Glomerular visceral epithelial cell (primary cell): Measurements from ENCODE around the gene SLC6A16.
A peak's percentile ranks its signal among the peaks of the same experiment; 100 is the strongest.
"Not testable (repeated sequence)": the region's sequence is repeated elsewhere in the genome, so short reads cannot be mapped to it uniquely, and the experiment has no call there.

Source experiments
- DNase-seq: peaks from one replicate; pipeline ENCODE4 v3.0.0-alpha.2; 2016; ENCODE audit errors: extremely low spot score

SLC6A16 gene

GRCh38 chr19:49344505-49345423, 19.8 kb upstream of the SLC6A16 start:
- no peak for DNase-seq

- DNase-seq: no peak
These were observed 18.1 kb upstream of the SLC6A16 start for GRCh38 chr19:49343123-49343522.

GRCh38 chr19:49342291-49342721, 17.3 kb upstream of the SLC6A16 start:
- no peak for DNase-seq

- no peak for DNase-seq
These were observed 16.1 kb upstream of the SLC6A16 start for GRCh38 chr19:49340865-49341718.

- DNase-seq: no peak
These were observed 15.3 kb upstream of the SLC6A16 start for GRCh38 chr19:49340069-49340864.

GRCh38 chr19:49339301-49340068, 14.5 kb upstream of the SLC6A16 start:
- DNase-seq: no peak

GRCh38 chr19:49338691-49339300, 13.8 kb upstream of the SLC6A16 start:
- DNase-seq: no peak

- no peak for DNase-seq
These were observed 13.2 kb upstream of the SLC6A16 start for GRCh38 chr19:49338023-49338677.

- no peak for DNase-seq
These were observed 12.5 kb upstream of the SLC6A16 start for GRCh38 chr19:49337267-49338022.

- DNase-seq: no peak
These were observed 11.7 kb upstream of the SLC6A16 start for GRCh38 chr19:49336482-49337266.

GRCh38 chr19:49335784-49336481, 10.9 kb upstream of the SLC6A16 start:
- no peak for DNase-seq

GRCh38 chr19:49335071-49335783, 10.2 kb upstream of the SLC6A16 start, which contains the start of gene CD37:
CD37 (plus strand) TSS chr19:49335406; CDS start chr19:49335541, 135 bp downstream.
- DNase-seq: no peak

- DNase-seq: no peak
These were observed 8.9 kb upstream of the SLC6A16 start for GRCh38 chr19:49333811-49334288.

- no peak for DNase-seq
These were observed 8.4 kb upstream of the SLC6A16 start for GRCh38 chr19:49333418-49333805.

- DNase-seq: not testable (repeated sequence)
These were observed 7.9 kb upstream of the SLC6A16 start for GRCh38 chr19:49332691-49333417.

GRCh38 chr19:49331616-49332055, 6.6 kb upstream of the SLC6A16 start:
- DNase-seq: peak; percentile 76
